ENCODE data around the gene MAPK8.

DNA sequence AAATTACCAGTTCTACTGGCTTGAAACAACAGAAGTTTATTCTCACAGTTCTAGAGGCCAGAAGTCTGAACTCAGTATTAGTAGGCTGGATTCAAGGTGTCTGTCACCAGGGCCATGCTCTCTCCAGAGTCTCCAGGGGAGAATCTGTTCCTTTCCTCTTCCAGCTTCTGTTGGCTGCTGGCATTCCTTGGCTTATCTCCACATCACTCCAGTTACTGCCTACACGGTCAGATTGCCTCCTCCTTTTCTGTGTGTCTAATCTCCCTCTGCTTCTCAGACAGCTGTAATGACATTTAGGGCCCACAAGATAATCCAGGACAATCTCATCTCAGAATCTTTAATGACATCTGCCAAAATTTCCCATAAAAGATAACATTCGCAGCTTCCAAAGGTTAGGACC is 36.6 kb downstream of the MAPK8 start:
- TF ChIP-seq MAX (IDR thresholded peaks at IDR 0.05), result no peak
- TF ChIP-seq RAD21 (IDR thresholded peaks at IDR 0.05; ENCODE audit: low read depth), result no peak

All from Ishikawa (cell line).